Tibial nerve (tissue), 4 donors: ENCODE data around the gene ROBO2. TPM values are rescaled to one million over a fixed set of nuclear protein-coding genes. Genes with fewer than 3 reads are reported as not detected.

Experiments
- DNase-seq, 2 donors: peaks; one replicate each; pipeline ENCODE4 v3.0.0-alpha.2; 2019; ENCODE audit warnings: low spot score in 2 of 2
- H3K27ac ChIP-seq, 4 donors: fragments of 200-600 bp; sonication (generic) in 3 of 4; one replicate each; pipeline ENCODE4 v1.5.1; 2017 to 2019; ENCODE audit warnings: mild to moderate bottlenecking in 1 of 4
- H3K27me3 ChIP-seq, 2 donors: fragments of 200-600 bp; sonication (generic) in 1 of 2; one replicate each; pipeline versions ENCODE4 v1.5.1 to v1.6.0; 2017 to 2019
- H3K36me3 ChIP-seq, 3 donors: fragments of 200-600 bp; sonication (generic); one replicate each; pipeline ENCODE4 v1.5.1; 2018 to 2019
- H3K4me1 ChIP-seq, 4 donors: fragments of 200-600 bp; sonication (generic) in 3 of 4; one replicate each; pipeline ENCODE4 v1.5.1; 2017 to 2019
- H3K4me3 ChIP-seq, 4 donors: fragments of 200-600 bp; sonication (generic) in 3 of 4; one replicate each; pipeline ENCODE4 v1.5.1; 2017 to 2019; ENCODE audit warnings: mild to moderate bottlenecking in 1 of 4, moderate library complexity in 1 of 4
- H3K9me3 ChIP-seq, 4 donors: fragments of 200-600 bp; sonication (generic) in 3 of 4; one replicate each; pipeline ENCODE4 v1.5.1; 2017 to 2019
- CTCF ChIP-seq, 5 experiments: fragments of 200-600 bp in 3 of 5; fragments of 450-650 bp in 2 of 5; sonication (generic) in 3 of 5; IDR thresholded peaks; one replicate each; pipeline ENCODE4 v1.5.1; 2016 to 2019; ENCODE audit warnings: antibody characterized with exemption in 5 of 5, mild to moderate bottlenecking in 3 of 5, moderate library complexity in 2 of 5
- EP300 ChIP-seq, 2 donors: sonication (generic); formaldehyde crosslinking; IDR thresholded peaks; one replicate each; pipeline ENCODE4 v1.6.1; 2017; ENCODE audit warnings: antibody characterized with exemption in 2 of 2, mild to moderate bottlenecking in 1 of 2
- POLR2A ChIP-seq, 2 donors: fragments of 450-650 bp; IDR thresholded peaks; one replicate each; pipeline ENCODE4 v1.6.1; 2017; ENCODE audit warnings: antibody characterized with exemption in 2 of 2, mild to moderate bottlenecking in 2 of 2, moderate library complexity in 2 of 2
- WGBS, 2 donors: methylation state at CpG; one replicate each; pipeline ENCODE4 v1.1.5; 2018; 5-methylcytosine and 5-hydroxymethylcytosine counted together
- total RNA-seq, 4 donors: library from RNA; depleted of rRNA; stranded (reverse); fragments of >200 nt; gene quantifications; one replicate each; pipeline ENCODE4 v1.1.0, GENCODE V29; 2016

Gene ROBO2
- total RNA-seq, 4 donors from 2014 or later: 0.30 to 4.4 (median 1.9) TPM

GRCh38 chr3:77348244-77348855 lies 308.5 kb downstream of the ROBO2 start:
- H3K36me3 ChIP-seq: no peaks in the 10 kb centered on the region
- H3K4me3 ChIP-seq: no peak overlapping the region
- H3K27ac ChIP-seq: no peak overlapping the region
- no peak for DNase-seq
- TF ChIP-seq CTCF (IDR thresholded peaks at IDR 0.05) (no peak), EP300 (IDR thresholded peaks at IDR 0.05) (no peak), POLR2A (IDR thresholded peaks at IDR 0.05) (no peak)
- 57 to 60% methylated on average over 6 of the region's 6 CpGs for WGBS, 2 donors
- H3K4me1 ChIP-seq: no peaks in the 10 kb centered on the region
- no peaks in the 10 kb centered on the region for H3K9me3 ChIP-seq
- no peaks in the 10 kb centered on the region for H3K27me3 ChIP-seq

GRCh38 chr3:77354958-77355357 lies 315.1 kb downstream of the ROBO2 start:
- Histone ChIP-seq H3K4me3 (no peak overlapping the region), H3K27me3 (no peaks in the 10 kb centered on the region), H3K27ac (no peak overlapping the region), H3K4me1 (no peaks in the 10 kb centered on the region), H3K36me3 (no peaks in the 10 kb centered on the region), H3K9me3 (no peaks in the 10 kb centered on the region)
- no peak for DNase-seq
- no peak for TF ChIP-seq POLR2A (IDR thresholded peaks at IDR 0.05)
- no peak for TF ChIP-seq EP300 (IDR thresholded peaks at IDR 0.05)
- no peak for TF ChIP-seq CTCF (IDR thresholded peaks at IDR 0.05)

GRCh38 chr3:77362936-77363335 lies 323.0 kb downstream of the ROBO2 start:
- no peaks in the 10 kb centered on the region for H3K36me3 ChIP-seq
- no peak overlapping the region for H3K27ac ChIP-seq
- no peaks in the 10 kb centered on the region for H3K27me3 ChIP-seq
- WGBS, 2 donors: 96% methylated on average over 1 of the region's 1 CpG
- no peaks in the 10 kb centered on the region for H3K9me3 ChIP-seq
- TF ChIP-seq POLR2A (IDR thresholded peaks at IDR 0.05) (no peak), EP300 (IDR thresholded peaks at IDR 0.05) (no peak), CTCF (IDR thresholded peaks at IDR 0.05) (no peak)
- DNase-seq: no peak
- no peak overlapping the region for H3K4me3 ChIP-seq
- no peaks in the 10 kb centered on the region for H3K4me1 ChIP-seq

GRCh38 chr3:77365152-77365551 lies 325.3 kb downstream of the ROBO2 start:
- no peak for DNase-seq
- no peaks in the 10 kb centered on the region for H3K27me3 ChIP-seq
- WGBS, 2 donors: 75 to 95% methylated on average over 1 of the region's 1 CpG
- H3K4me1 ChIP-seq: no peaks in the 10 kb centered on the region
- no peak overlapping the region for H3K27ac ChIP-seq
- TF ChIP-seq CTCF (IDR thresholded peaks at IDR 0.05): no peak
- TF ChIP-seq POLR2A (IDR thresholded peaks at IDR 0.05): no peak
- no peak for TF ChIP-seq EP300 (IDR thresholded peaks at IDR 0.05)
- H3K36me3 ChIP-seq: no peaks in the 10 kb centered on the region
- no peak overlapping the region for H3K4me3 ChIP-seq
- H3K9me3 ChIP-seq: no peaks in the 10 kb centered on the region

GRCh38 chr3:77370413-77370812 lies 330.5 kb downstream of the ROBO2 start:
- Histone ChIP-seq H3K4me1 (no peaks in the 10 kb centered on the region), H3K9me3 (no peaks in the 10 kb centered on the region), H3K27me3 (no peaks in the 10 kb centered on the region), H3K27ac (no peak overlapping the region), H3K36me3 (no peaks in the 10 kb centered on the region), H3K4me3 (no peak overlapping the region)
- 42 to 43% methylated on average over 5 of the region's 5 CpGs for WGBS, 2 donors
- TF ChIP-seq POLR2A (IDR thresholded peaks at IDR 0.05): no peak
- no peak for TF ChIP-seq CTCF (IDR thresholded peaks at IDR 0.05)
- no peak for TF ChIP-seq EP300 (IDR thresholded peaks at IDR 0.05)
- no peak for DNase-seq
